Neural cell (in vitro differentiated cells): ENCODE measurements around the gene MCRIP1. TPM values are rescaled to one million over a fixed set of nuclear protein-coding genes. Genes with fewer than 3 reads are reported as not detected.

ENCODE experiments used
- H2AFZ ChIP-seq: fragments of 200-600, 300-800 bp; sonication (generic), shearing (Covaris generic); 2 replicates; pipeline ENCODE4 v1.6.0; 2014; ENCODE audit warnings: low read depth, mild to moderate bottlenecking, antibody characterized with exemption, low read length, moderate library complexity
- H3F3A ChIP-seq: fragments of 200-600 bp; shearing (Covaris generic); 2 replicates; pipeline ENCODE4 v1.6.1; 2016; ENCODE audit warnings: mild to moderate bottlenecking, moderate library complexity, mixed read lengths, antibody characterized with exemption, low read length; ENCODE audit not compliant: insufficient read depth, poor library complexity, severe bottlenecking
- H3K27ac ChIP-seq: fragments of 200-600, 300-800 bp; sonication (generic), shearing (Covaris generic); 2 replicates; pipeline ENCODE4 v1.5.1; 2014; ENCODE audit warnings: mild to moderate bottlenecking, low read length, moderate library complexity
- H3K27me3 ChIP-seq: fragments of 300-800, 200-600 bp; sonication (generic), shearing (Covaris generic); 2 replicates; pipeline ENCODE4 v1.6.0; 2014; ENCODE audit warnings: mild to moderate bottlenecking, low read depth, low read length, moderate library complexity; ENCODE audit not compliant: insufficient read depth
- H3K36me3 ChIP-seq: fragments of 300-800, 200-600 bp; sonication (generic), shearing (Covaris generic); 2 replicates; pipeline ENCODE4 v1.5.1; 2014; ENCODE audit warnings: mild to moderate bottlenecking, antibody characterized with exemption, low read length, moderate library complexity; ENCODE audit not compliant: insufficient read depth
- H3K4me2 ChIP-seq: fragments of 300-800, 200-600 bp; sonication (generic), shearing (Covaris generic); 2 replicates; pipeline ENCODE4 v1.6.0; 2014; ENCODE audit warnings: mild to moderate bottlenecking, low read length
- H3K4me3 ChIP-seq: fragments of 300-800, 200-600 bp; sonication (generic), shearing (Covaris generic); 2 replicates; pipeline ENCODE4 v1.5.1; 2014; ENCODE audit warnings: mild to moderate bottlenecking, low read length, moderate library complexity
- H3K79me2 ChIP-seq: fragments of 200-600 bp; shearing (Covaris generic); replicated peaks from 2 replicates; pipeline ENCODE4 v1.6.0; 2014; ENCODE audit warnings: mild to moderate bottlenecking, low read length, moderate library complexity; ENCODE audit not compliant: insufficient read depth
- H3K9ac ChIP-seq: fragments of 300-800, 200-600 bp; sonication (generic), shearing (Covaris generic); 2 replicates; pipeline ENCODE4 v1.6.1; 2016; ENCODE audit warnings: mild to moderate bottlenecking, low read length, mixed read lengths
- H3K9me2 ChIP-seq: fragments of 200-600 bp; shearing (Covaris generic); 2 replicates; pipeline ENCODE4 v1.6.1; 2016; ENCODE audit warnings: mild to moderate bottlenecking, low read length, mixed read lengths; ENCODE audit not compliant: insufficient read depth
- H3K9me3 ChIP-seq: fragments of 200-600, 300-800 bp; sonication (generic), shearing (Covaris generic); 2 replicates; pipeline ENCODE4 v1.6.1; 2016; ENCODE audit warnings: mild to moderate bottlenecking, mixed run types, low read length, moderate library complexity, mixed read lengths
- H4K20me1 ChIP-seq: fragments of 200-600 bp; shearing (Covaris generic); 2 replicates; pipeline ENCODE4 v1.6.1; 2016; ENCODE audit warnings: mild to moderate bottlenecking, mixed run types; ENCODE audit not compliant: insufficient read depth
- EP300 ChIP-seq: fragments of 450-650 bp; conservative IDR thresholded peaks from 2 replicates; pipeline ENCODE4 v1.6.1; 2014; ENCODE audit warnings: antibody characterized with exemption, mild to moderate bottlenecking, moderate library complexity; ENCODE audit not compliant: poor library complexity, severe bottlenecking
- EZH2 ChIP-seq: fragments of 200-600, 300-800 bp; shearing (Covaris generic), sonication (generic); IDR thresholded peaks from 2 replicates; pipeline ENCODE4 v1.6.1; 2014; ENCODE audit warnings: antibody characterized with exemption, low read length, borderline replicate concordance, mild to moderate bottlenecking; ENCODE audit not compliant: insufficient read depth, poor library complexity, severe bottlenecking
- MXI1 ChIP-seq: fragments of 450-650 bp; conservative IDR thresholded peaks from 2 replicates; pipeline ENCODE4 v1.6.1; 2014; ENCODE audit warnings: antibody characterized with exemption, mild to moderate bottlenecking; ENCODE audit not compliant: poor library complexity, severe bottlenecking
- POLR2AphosphoS5 ChIP-seq: IDR thresholded peaks from 2 replicates; pipeline ENCODE4 v1.6.1; 2012
- RAD21 ChIP-seq: fragments of 450-650 bp; conservative IDR thresholded peaks from 2 replicates; pipeline ENCODE4 v1.6.1; 2014; ENCODE audit warnings: antibody characterized with exemption, mild to moderate bottlenecking, moderate library complexity
- SMC3 ChIP-seq: fragments of 450-650 bp; conservative IDR thresholded peaks from 2 replicates; pipeline ENCODE4 v1.6.1; 2014; ENCODE audit warnings: antibody characterized with exemption, mild to moderate bottlenecking, moderate library complexity; ENCODE audit not compliant: poor library complexity
- TAF1 ChIP-seq: IDR thresholded peaks from 2 replicates; pipeline ENCODE4 v1.6.1; 2012; ENCODE audit warnings: low read depth
- polyA plus RNA-seq: library from polyadenylated mRNA; depleted of rRNA; stranded (reverse); fragments of >200 nt; gene quantifications from 2 replicates; pipeline ENCODE4 v1.2.3, GENCODE V29; 2014
- TF ChIP-seq, protein P1 (sequence below): fragments of 450-650 bp; IDR thresholded peaks from 2 replicates; pipeline ENCODE4 v1.5.1; 2014; ENCODE audit warnings: antibody characterized with exemption, mild to moderate bottlenecking, moderate library complexity; ENCODE audit not compliant: poor library complexity, severe bottlenecking
- TF ChIP-seq, protein P2 (sequence below): IDR thresholded peaks from 2 replicates; pipeline ENCODE4 v1.6.1; 2012; ENCODE audit warnings: borderline replicate concordance

The MCRIP1 gene
- polyA plus RNA-seq, 1 donor from 2014 or later = 524 TPM

DNA sequence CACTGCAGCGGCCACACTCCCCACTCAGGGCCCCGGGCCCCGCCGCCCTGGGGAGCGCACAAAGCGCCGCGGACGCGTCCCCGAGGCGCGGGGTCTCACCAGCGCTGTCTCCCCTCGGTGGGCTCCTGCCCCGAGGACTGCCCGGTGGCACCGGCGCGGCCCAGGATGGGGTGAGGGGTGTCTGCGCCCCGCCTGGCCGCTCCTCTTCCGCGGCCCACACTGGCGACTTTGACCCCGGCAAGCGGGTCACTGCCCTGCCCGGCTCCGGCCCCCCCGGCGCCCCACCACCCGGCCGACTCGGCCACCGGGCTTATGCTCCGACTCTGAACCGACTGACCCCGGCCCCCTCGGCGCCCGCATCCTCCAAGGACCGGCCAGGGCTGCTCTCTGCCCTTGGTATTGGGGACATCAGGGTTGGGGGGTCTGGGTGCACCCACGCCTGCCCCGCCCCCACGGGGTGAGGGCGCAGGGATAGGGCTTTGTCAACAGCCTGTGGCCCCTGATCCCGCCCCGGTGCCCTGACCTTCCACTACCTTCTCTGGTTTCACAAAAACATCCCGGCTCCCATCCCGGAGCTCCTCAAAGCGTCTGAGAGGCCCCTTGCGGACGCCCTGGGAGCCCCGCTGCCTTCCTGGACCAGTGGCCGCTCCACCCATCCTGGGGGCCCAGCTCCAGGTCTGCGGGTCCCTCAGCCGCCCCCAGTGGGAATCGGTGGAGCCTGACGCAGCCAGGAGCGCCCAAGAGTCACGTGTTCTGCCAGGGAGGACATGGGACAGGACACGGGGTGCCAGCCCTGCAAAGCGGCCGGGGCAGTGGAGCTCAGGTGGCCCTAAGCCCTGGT, 28.3 kb downstream of the MCRIP1 start:
- Histone ChIP-seq H3K79me2 (no peaks in the 10 kb centered on the region), H3F3A (no peaks in the 10 kb centered on the region), H3K4me3 (no peak overlapping the region), H3K27me3 (peaks cover 69% of the 10 kb centered on the region), H3K4me2 (no peak overlapping the region), H3K27ac (no peak overlapping the region), H4K20me1 (no peaks in the 10 kb centered on the region), H3K9me3 (peaks cover 6% of the 10 kb centered on the region), H3K9me2 (no peaks in the 10 kb centered on the region), H3K36me3 (no peaks in the 10 kb centered on the region), H2AFZ (no peak overlapping the region), H3K9ac (peak overlapping the region; percentile 1)
- TF ChIP-seq RAD21 = no peak
- no peak for TF ChIP-seq SMC3
- TF ChIP-seq TAF1 = no peak
- TF ChIP-seq, protein P1, sequence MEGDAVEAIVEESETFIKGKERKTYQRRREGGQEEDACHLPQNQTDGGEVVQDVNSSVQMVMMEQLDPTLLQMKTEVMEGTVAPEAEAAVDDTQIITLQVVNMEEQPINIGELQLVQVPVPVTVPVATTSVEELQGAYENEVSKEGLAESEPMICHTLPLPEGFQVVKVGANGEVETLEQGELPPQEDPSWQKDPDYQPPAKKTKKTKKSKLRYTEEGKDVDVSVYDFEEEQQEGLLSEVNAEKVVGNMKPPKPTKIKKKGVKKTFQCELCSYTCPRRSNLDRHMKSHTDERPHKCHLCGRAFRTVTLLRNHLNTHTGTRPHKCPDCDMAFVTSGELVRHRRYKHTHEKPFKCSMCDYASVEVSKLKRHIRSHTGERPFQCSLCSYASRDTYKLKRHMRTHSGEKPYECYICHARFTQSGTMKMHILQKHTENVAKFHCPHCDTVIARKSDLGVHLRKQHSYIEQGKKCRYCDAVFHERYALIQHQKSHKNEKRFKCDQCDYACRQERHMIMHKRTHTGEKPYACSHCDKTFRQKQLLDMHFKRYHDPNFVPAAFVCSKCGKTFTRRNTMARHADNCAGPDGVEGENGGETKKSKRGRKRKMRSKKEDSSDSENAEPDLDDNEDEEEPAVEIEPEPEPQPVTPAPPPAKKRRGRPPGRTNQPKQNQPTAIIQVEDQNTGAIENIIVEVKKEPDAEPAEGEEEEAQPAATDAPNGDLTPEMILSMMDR = no peak
- no peak for TF ChIP-seq MXI1
- TF ChIP-seq, protein P2, sequence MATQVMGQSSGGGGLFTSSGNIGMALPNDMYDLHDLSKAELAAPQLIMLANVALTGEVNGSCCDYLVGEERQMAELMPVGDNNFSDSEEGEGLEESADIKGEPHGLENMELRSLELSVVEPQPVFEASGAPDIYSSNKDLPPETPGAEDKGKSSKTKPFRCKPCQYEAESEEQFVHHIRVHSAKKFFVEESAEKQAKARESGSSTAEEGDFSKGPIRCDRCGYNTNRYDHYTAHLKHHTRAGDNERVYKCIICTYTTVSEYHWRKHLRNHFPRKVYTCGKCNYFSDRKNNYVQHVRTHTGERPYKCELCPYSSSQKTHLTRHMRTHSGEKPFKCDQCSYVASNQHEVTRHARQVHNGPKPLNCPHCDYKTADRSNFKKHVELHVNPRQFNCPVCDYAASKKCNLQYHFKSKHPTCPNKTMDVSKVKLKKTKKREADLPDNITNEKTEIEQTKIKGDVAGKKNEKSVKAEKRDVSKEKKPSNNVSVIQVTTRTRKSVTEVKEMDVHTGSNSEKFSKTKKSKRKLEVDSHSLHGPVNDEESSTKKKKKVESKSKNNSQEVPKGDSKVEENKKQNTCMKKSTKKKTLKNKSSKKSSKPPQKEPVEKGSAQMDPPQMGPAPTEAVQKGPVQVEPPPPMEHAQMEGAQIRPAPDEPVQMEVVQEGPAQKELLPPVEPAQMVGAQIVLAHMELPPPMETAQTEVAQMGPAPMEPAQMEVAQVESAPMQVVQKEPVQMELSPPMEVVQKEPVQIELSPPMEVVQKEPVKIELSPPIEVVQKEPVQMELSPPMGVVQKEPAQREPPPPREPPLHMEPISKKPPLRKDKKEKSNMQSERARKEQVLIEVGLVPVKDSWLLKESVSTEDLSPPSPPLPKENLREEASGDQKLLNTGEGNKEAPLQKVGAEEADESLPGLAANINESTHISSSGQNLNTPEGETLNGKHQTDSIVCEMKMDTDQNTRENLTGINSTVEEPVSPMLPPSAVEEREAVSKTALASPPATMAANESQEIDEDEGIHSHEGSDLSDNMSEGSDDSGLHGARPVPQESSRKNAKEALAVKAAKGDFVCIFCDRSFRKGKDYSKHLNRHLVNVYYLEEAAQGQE = no peak
- TF ChIP-seq POLR2AphosphoS5 = no peak
- no peak for TF ChIP-seq EP300
- TF ChIP-seq EZH2 = no peak

DNA sequence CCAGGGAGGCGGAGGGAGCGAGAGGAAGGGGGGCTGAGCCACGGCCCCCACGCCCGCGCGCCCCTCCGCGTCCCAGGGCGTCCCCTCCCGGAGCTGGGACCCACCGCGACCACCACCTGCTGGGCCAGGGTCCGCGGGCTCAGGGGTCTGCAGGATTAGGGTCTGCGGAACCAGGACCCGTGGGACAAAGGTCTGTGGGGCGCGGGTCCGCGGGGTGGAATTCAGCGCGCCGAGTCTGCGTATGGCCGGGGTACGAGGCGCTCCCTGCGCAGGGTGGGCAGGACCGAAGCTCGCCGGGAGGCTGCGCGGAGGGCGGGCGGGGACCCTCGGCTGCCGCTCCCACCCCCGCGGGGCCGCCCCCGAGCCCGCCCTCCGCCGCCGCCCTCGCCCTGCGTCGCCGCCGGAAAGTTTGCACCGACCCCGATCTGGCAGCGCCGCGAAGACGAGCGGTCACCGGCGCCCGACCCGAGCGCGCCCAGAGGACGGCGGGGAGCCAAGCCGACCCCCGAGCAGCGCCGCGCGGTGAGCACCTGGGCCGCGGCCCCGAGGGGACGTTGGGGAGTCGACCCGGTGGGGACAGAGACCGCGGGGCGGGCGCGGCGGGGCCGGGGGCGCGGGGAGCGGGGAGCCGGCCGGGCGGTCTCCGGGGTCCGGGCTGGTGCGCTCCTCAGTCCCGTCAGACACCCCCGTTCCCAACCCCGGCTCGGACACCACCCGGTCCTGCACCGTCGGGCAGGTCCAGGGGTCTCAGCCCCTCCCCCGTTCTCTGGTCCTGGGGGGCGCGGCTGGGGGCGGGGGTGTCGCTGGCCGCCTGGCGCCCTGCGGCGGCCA, 29.1 kb downstream of the MCRIP1 start, which contains the start of gene GCGR:
GCGR (plus strand) TSS at position 423 of the 831 bp plus-strand sequence. CDS start 4,869 bp downstream, outside the sequence.
- no peak within 1 kb of the TSS for H2AFZ ChIP-seq
- no peak within 1 kb of the TSS for H3K4me2 ChIP-seq

More for the DNA sequence above, 29.1 kb downstream of the MCRIP1 start, which contains the start of gene GCGR:
- no peak for TF ChIP-seq SMC3
- peak; percentile 60 for TF ChIP-seq EZH2
- Histone ChIP-seq H3K9me2 (no peaks in the 10 kb centered on the region), H3F3A (no peaks in the 10 kb centered on the region), H3K4me3 (peak within 1 kb of the TSS; percentile 47), H3K36me3 (no peaks in the 10 kb centered on the region), H3K27me3 (peaks cover 69% of the 10 kb centered on the region), H3K9ac (peak within 1 kb of the TSS; percentile 1), H3K9me3 (peaks cover 6% of the 10 kb centered on the region), H3K79me2 (no peaks in the 10 kb centered on the region), H3K27ac (no peak within 1 kb of the TSS), H4K20me1 (no peaks in the 10 kb centered on the region)
